Heart right ventricle (tissue), 16 donors: Measurements from ENCODE around the gene ZBED1. TPM values are rescaled to one million over a fixed set of nuclear protein-coding genes. Genes with fewer than 3 reads are reported as not detected.
A peak's percentile ranks its signal among the peaks of the same experiment; 100 is the strongest.

Experiments used
- ATAC-seq, 8 donors: fragments of 200-7000 bp; cut with Tn5 transposase; one replicate each; pipeline ENCODE4 v1.9.1; 2020; ENCODE audit warnings: mild to moderate bottlenecking in 8 of 8, moderate library complexity in 8 of 8, moderate number of reproducible peaks in 1 of 8
- DNase-seq, 2 donors: peaks; one replicate each; pipeline ENCODE4 v3.0.0-alpha.2; 2020
- H3K27ac ChIP-seq, 10 donors: fragments of 200-600 bp; sonication (generic) in 2 of 10; one replicate each; pipeline versions ENCODE4 v1.5.0 to v1.8.0; 2020 to 2022; ENCODE audit warnings: mild to moderate bottlenecking in 3 of 10
- H3K27me3 ChIP-seq, 7 donors: fragments of 200-600 bp; one replicate each; pipeline ENCODE4 v1.8.0; 2021 to 2022; ENCODE audit warnings: mild to moderate bottlenecking in 2 of 7
- H3K36me3 ChIP-seq, 9 donors: fragments of 200-600 bp; sonication (generic) in 1 of 9; one replicate each; pipeline versions ENCODE4 v1.5.0 to v1.8.0; 2020 to 2022; ENCODE audit warnings: mild to moderate bottlenecking in 2 of 9
- H3K4me1 ChIP-seq, 9 donors: fragments of 200-600 bp; sonication (generic) in 1 of 9; one replicate each; pipeline versions ENCODE4 v1.5.0 to v1.8.0; 2020 to 2022; ENCODE audit warnings: mild to moderate bottlenecking in 4 of 9
- H3K4me3 ChIP-seq, 10 donors: fragments of 200-600 bp; sonication (generic) in 2 of 10; one replicate each; pipeline versions ENCODE4 v1.5.0 to v1.8.0; 2020 to 2022; ENCODE audit warnings: mild to moderate bottlenecking in 7 of 10, moderate library complexity in 2 of 10
- H3K9me3 ChIP-seq, 11 donors: fragments of 200-600 bp in 10 of 11; sonication (generic) in 2 of 11; one replicate each; pipeline versions ENCODE4 v1.5.0 to v1.8.0; 2013 to 2022; ENCODE audit warnings: mild to moderate bottlenecking in 2 of 11, control low read depth in 1 of 11, moderate library complexity in 1 of 11
- CTCF ChIP-seq, 9 donors: fragments of 200-600 bp; sonication (generic) in 2 of 9; IDR thresholded peaks; one replicate each; pipeline versions ENCODE4 v1.5.0 to v1.8.0; 2021 to 2022; ENCODE audit warnings: antibody characterized with exemption in 9 of 9, mild to moderate bottlenecking in 5 of 9, moderate library complexity in 1 of 9
- WGBS, 2 donors: extraction: QIAGEN DNeasy Blood & Tissue Kit; methylation state at CpG; one replicate each; pipeline ENCODE4 v1.1.7; 2013; ENCODE audit warnings: inconsistent platforms in 1 of 2; 5-methylcytosine and 5-hydroxymethylcytosine counted together
- intact Hi-C, 10 donors: fragments of 100-400 bp; cut with DNase I; formaldehyde crosslinking; loops; one replicate each; pipeline versions ENCODE4 v1.11.1 to v1.14.2; 2022
- polyA plus RNA-seq, 2 donors: library from polyadenylated mRNA; stranded (reverse); fragments of 200-250 nt; gene quantifications; one replicate each; pipeline ENCODE4 v1.2.3, GENCODE V29; 2013
- total RNA-seq, 10 donors: library from RNA; stranded (reverse); fragmentation: NEBNext Ultra II Directional in 3 of 10; extraction: Animal tissue kit (Norgen Biotek cat#: 25700) in 3 of 10; gene quantifications; one replicate each; pipeline versions ENCODE4 v1.2.1 to v1.2.4, GENCODE V29; 2021 to 2023
- donor health status: Arrhythmogenic right ventricular cardiomyopathy.
- donor health status: ischemic (EF 13 %, LVEDD 7.1; RV severe dilation, severe dysfunction).
- donor health status: healthy with polysubstance abuse.
- donor health status: DM: no; HTN: yes; CAD: no.
- donor health status: DM: no; HTN: no; CAD: no.
- donor health status: ischemic (EF 25% LVEDD 6.9; RV normal size, moderate dysfunction).
- donor health status: ischemic (EF 25% LVEDD 5.7; RV mildly dilated, moderate dysfunction).
- donor health status: healthy.
- donor health status: DM: yes; HTN: yes; CAD: no.
- donor health status: Ischemic cardiomyopathy.
- donor health status: ischemic (EF 35%, LVEDD 5.7; RV mildly dilated, moderate dysfunction).
- donor health status: nonischemic (EF 11% LVEDD 7.7; RV severe dilation, severe dysfunction).
- donor health status: DM: yes; HTN: yes; CAD: no.
- donor health status: PGD.
- donor health status: ischemic (EF 29% LVEDD 5.4; RV normal size, mild dysfunction).
- donor health status: nonischemic (EF 23%, LVEDD 6.1; RV moderate dilation, normal function).

ZBED1 gene
- total and polyA plus RNA-seq, 12 donors, result 19.0 to 60.8 (median 53.1) TPM

GRCh38 chrX:2447484-2447883, 53.3 kb downstream of the ZBED1 start:
- Histone ChIP-seq H3K36me3 (peaks cover 0 to 12% (median 0%) of the 10 kb centered on the region in 9 donors), H3K4me1 (peaks cover 0 to 12% (median 0%) of the 10 kb centered on the region in 9 donors), H3K9me3 (peaks cover 0 to 6% (median 0%) of the 10 kb centered on the region in 11 donors), H3K4me3 (no peak overlapping the region), H3K27me3 (no peaks in the 10 kb centered on the region), H3K27ac (no peak overlapping the region)
- no peak for TF ChIP-seq CTCF (IDR thresholded peaks at IDR 0.05)
- 93 to 100% methylated on average over 1 to 2 of the region's 2 CpGs for WGBS, 2 donors
- DNase-seq, result no peak
- no peak for ATAC-seq
- intact Hi-C loops, result no loop called here

- TF ChIP-seq CTCF (IDR thresholded peaks at IDR 0.05), result no peak
- peaks cover 0 to 16% (median 0%) of the 10 kb centered on the region in 9 donors for H3K4me1 ChIP-seq
- no peak overlapping the region for H3K4me3 ChIP-seq
- H3K36me3 ChIP-seq, result peaks cover 0 to 12% (median 0%) of the 10 kb centered on the region in 9 donors
- H3K9me3 ChIP-seq, result peaks cover 0 to 6% (median 0%) of the 10 kb centered on the region in 11 donors
- ATAC-seq (peak in 1 of 8 donors; percentile 23), DNase-seq (no peak)
- no peaks in the 10 kb centered on the region for H3K27me3 ChIP-seq
- intact Hi-C loops, result no loop called here
- 96 to 97% methylated on average over 14 of the region's 14 CpGs for WGBS, 2 donors
- H3K27ac ChIP-seq, result no peak overlapping the region
Measured at GRCh38 chrX:2446815-2447214, 54.0 kb downstream of the ZBED1 start.

- Histone ChIP-seq H3K36me3 (peaks cover 0 to 13% (median 0%) of the 10 kb centered on the region in 9 donors), H3K27me3 (no peaks in the 10 kb centered on the region), H3K9me3 (peaks cover 0 to 6% (median 0%) of the 10 kb centered on the region in 11 donors), H3K4me3 (no peak overlapping the region), H3K27ac (no peak overlapping the region), H3K4me1 (peaks cover 0 to 13% (median 0%) of the 10 kb centered on the region in 9 donors)
- no peak for TF ChIP-seq CTCF (IDR thresholded peaks at IDR 0.05)
- intact Hi-C loops, result no loop called here
- DNase-seq (no peak), ATAC-seq (peak in 1 of 8 donors; percentile 29)
- 94% methylated on average over 31 of the region's 31 CpGs for WGBS, 2 donors
Measured at GRCh38 chrX:2445662-2446623, 54.8 kb downstream of the ZBED1 start.

- no peak for ATAC-seq
- DNase-seq, result no peak
- peaks cover 0 to 5% (median 0%) of the 10 kb centered on the region in 9 donors for H3K4me1 ChIP-seq
- no peak for TF ChIP-seq CTCF (IDR thresholded peaks at IDR 0.05)
- peaks cover 0 to 28% (median 0%) of the 10 kb centered on the region in 9 donors for H3K36me3 ChIP-seq
- H3K9me3 ChIP-seq, result peaks cover 0 to 9% (median 0%) of the 10 kb centered on the region in 11 donors
- H3K27me3 ChIP-seq, result no peaks in the 10 kb centered on the region
- intact Hi-C loops, result no loop called here
- no peak overlapping the region for H3K27ac ChIP-seq
- WGBS, 2 donors, result 71 to 85% methylated on average over 7 of the region's 7 CpGs
- no peak overlapping the region for H3K4me3 ChIP-seq
Measured at GRCh38 chrX:2442694-2443093, 58.1 kb downstream of the ZBED1 start.
